GM19372 (cell line): ENCODE measurements around the gene SNPH.

Experiments
- ATAC-seq: cut with Tn5 transposase; IDR thresholded peaks from one replicate; pipeline ENCODE4 v1.9.1; 2021; ENCODE audit warnings: mild to moderate bottlenecking, low read depth, moderate library complexity; ENCODE audit not compliant: unreplicated experiment

The SNPH gene

DNA sequence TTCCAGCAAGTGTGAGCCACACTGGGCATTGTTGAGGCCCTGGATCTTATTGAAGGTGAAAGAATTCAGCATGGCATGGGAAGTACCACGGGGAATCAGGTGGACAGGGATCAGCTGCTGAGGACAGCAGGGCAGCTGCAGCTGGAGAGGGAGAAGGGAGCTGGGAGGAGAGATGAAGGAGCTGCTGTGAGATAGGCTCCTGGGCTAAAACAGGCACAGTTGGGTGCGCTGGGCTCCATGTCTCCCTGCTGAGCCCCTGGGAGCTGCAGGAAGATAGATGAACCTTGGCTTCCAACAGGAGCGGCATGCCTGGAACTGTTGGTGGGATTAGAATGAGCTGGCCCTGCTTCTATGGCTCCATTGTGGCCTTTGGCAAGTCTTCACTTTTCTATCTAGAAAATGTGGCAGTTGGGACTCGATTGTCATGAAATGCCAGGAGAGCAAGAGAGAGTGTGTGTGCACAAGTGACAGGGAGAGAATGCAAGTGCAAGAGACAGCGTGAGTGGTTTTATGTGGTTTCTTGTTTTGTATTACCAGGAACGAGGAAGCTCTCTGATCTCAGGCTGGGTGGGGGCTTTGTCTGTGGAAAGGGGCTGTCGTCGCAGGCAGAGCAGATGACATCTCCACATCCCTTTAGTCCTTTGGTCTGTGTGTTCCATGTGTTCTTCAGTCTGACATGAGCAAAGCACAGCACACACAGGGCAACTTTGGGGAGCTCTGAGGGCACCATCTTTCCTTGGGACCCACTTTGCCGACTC is 20.4 kb downstream of the SNPH start:
- no peak for ATAC-seq

DNA sequence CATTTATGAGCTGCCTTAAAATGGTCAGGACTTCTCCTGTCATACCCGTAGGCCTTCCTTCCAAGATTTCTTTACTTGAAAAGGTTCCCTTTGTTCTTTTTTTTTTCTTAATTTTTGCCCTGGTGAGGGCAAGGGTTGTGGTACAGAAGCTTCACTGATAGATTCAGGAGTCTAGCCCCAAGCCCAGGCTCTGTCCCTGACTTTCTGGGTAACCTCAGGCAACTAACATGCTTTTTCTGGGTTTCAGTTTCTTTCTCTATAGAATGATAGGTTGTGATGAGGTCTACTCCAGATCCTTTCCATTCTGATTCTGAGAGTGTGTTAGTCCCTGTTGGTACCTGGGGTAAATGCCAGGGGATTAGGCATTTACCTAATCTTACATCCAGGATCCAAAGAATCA is 21.2 kb downstream of the SNPH start:
- ATAC-seq = no peak

DNA sequence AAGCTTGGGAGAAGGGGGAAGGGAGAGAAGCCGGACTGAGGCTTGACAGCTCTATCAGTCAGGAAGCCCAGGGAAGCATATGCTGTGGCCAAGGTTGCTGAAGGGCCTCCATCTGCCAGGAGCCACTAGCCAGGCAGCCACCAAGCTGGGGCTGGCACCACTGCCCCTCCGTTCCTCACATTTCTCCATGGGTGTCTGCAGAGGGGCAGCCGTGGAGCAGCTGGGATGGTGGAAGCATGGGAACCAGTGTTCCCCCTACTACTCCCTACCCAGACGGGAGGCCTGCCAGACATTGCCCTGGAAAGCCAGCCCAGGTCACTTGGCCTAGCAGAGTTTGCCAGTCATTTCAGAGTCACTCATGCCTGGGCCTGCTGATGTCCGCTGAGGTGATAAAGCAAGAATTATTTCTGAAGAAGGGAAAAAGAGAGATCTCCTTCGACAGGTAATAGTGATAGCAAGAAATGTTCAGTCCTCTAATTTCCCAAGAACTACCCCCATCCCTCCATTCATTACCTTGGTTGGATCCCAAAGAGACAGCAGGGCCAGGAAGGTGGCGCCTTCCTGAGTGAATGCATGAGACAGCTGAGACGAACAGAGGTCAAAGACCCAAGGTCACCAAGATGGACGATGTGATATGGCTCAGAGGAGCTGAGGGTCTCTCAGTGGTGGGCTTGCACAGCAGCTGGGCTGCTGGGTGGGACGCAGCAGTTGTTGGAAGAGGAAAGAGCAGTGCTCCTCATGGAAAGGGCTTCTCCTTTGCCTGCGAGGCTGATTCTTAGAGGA is 21.9 kb downstream of the SNPH start:
- ATAC-seq = no peak

DNA sequence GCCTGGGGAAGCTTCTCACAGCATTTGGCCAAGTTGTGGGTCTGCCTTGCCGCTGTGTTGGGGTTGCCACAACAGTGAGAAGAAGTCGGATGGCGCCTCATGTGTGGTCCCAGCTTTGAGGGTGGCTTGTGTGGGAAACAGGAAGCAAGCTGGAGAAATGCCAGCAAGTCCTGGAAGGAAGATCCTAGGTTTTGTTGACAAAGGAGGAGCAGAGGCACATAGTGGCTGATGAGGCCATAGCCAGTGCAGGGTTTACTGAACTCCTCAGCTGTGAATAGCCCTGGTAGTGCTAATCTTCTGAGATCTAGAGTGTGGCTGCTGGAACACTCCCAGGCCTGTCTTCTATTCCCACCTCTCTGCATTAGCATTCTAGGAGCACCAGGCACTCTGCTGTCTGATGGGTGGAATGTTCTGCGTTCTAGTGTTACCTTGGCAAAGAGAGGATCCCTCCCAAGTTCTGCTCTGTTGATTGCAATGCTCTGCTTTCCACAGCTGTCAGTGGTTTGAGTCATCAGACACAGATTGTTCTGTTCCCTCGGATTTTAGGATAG is 25.2 kb downstream of the SNPH start:
- no peak for ATAC-seq

DNA sequence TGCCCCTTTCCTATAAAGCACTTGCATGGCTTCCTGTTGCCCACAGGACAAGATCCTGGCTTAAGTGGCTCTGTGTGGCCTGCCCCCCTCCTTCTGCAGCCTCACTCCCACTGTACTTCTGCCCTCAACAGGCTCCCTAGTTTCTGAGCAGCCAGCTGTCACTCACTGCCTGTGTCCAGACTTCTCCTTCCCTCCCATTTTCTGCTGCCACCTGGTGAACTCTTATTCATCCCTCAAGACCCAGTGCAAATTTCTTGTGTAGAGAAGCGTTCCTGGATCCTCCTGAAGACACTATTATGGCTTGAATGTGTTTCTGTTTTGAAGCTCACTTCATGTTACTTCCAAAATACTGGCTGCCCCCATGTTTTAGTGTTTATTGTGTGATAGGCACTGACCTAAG is 26.5 kb downstream of the SNPH start:
- no peak for ATAC-seq

DNA sequence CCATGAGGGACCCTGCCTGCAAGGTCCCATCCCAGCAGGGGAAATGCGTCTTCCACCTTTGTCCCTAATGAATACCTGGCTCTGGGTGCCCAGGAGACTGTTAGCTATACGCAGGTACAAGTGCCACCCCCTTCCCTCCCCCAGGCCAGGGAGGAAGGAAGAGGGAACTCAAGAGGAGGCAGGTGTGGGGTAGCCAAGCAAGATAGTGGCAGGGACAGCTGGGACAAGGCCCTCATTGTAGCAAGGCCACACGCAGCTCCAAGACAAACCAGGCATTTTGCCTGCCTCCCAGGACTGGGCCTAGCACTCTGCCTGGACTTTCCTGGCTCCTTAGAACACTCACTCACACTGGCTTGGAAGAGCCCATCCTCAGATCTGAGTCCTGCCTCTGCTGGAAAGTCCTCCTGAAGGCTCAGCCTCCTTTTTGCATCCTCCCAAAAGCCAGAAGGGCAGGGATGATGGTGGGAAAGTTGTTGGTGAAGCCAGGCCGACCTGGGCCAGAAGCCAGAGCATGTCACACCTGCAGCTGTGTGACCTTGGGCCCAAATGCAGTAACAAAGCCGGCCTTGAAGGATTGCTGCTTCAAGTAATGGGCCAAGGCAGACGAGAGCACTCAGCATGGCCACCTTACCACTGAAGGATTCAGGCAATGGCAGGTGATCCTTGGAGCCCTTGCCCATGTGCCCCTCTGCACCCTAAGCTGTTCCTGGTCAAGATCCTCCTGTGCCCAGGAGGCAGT is 27.7 kb downstream of the SNPH start:
- no peak for ATAC-seq

DNA sequence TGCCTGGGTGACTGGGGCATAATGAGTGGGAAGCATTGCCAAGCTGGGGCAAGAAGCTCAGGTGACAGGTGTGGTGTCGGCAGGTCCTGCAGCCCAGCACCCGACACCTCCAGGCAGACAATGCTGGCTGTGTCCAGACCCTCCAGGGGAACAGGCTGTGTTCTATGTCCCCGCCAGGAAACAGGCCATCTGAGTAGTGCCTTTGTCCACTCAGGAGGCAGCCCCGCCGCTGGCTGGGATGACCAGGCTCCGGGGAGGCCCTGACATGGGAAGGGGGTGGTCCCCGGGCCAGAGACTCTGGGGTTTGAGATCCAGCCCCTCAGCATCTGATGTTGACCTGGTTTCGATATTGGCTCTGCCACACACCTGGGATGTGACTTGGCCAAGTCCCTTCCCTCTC is 28.4 kb downstream of the SNPH start:
- no peak for ATAC-seq

DNA sequence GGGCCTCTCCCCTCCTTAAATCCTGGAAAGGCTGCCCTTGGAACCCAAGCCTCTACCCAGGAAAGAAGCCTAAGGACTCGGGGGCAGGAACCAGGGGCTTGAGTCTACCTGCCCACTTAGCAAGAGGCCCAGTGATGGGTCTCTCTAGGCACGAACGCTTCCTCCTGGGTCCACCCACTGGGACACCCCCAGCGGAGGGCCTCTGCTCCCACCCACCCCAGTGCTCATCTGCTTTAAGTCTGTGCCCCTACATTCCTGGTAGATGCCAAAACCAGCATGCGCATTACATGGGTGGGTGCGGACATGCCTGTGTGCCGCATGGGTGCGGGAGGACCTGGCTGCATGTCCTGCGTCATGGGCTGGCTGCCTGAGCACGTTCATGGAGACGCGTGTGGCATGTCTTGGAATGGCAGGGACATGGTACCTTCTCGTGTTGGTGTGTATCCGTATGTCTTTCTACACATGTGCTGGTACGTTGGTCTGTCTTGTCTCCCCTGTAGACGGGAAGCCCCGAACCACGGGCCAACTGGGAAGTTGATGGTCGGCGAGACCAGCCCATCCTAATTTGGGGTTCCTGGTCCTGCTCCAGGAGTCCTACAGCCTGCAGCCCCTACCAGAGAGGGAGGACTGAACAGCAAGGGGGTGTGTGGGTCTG is 29.3 kb downstream of the SNPH start:
- ATAC-seq = no peak

DNA sequence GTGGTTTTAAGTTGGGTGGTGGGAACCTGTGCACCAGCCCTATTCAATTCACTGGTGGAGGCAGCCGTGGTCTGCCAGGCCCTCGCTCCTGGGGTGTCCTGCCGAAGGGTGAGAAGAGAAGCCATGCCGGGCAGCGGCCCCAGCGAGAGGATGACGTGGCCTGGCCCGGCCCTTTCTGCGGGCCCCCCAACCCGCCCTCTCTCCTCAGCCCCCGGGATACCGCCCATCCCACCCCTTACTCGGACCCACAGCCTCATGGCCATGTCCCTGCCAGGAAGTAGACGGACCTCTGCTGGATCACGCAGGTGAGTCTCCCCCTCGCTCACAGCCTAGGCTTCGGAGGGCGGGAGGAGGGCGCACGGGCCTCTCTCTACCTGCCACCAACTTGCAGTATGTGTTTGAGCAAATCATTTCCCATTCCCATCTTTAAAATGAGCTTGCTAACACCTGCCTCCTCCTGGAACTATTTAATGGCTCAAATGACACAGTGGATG is 30.1 kb downstream of the SNPH start:
- no peak for ATAC-seq

DNA sequence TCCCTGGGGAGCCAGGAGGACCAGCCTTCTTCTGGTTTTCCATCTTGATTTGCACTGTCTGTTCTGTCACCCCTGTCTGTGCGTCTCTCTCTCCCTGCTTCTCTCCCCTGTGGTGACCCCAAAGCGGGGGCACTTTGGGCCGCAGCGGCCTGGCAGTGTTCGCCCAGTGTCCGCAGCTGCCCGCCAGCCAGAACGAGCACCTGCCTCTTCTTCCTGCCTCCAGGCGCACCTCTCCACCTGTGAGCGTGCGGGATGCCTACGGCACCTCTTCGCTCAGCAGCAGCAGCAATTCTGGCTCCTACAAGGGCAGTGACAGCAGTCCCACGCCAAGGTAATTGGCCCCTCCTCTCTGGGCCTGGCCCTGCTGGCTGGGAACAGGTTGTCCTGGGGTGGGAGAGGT is 30.8 kb downstream of the SNPH start:
- ATAC-seq = no peak

DNA sequence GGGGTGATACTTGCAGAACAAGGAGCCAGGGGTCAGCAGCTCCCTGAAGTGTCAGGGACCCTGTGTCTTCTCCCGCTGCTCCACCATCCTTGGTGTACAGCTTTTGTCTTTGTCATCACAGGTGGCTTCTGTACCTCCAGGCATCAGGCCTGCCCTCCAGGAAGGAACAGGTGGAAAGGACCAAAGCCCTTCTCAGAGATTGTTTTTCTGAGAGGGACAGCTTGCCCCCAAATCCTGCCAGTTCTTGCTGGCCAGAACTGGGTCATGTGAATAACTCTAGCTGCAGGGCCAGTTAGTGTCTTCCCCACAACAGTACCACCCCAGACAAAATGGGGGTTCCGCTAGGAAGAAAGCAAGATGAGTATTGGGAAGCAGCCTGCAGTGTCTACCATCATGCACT is 31.4 kb downstream of the SNPH start:
- ATAC-seq = no peak

DNA sequence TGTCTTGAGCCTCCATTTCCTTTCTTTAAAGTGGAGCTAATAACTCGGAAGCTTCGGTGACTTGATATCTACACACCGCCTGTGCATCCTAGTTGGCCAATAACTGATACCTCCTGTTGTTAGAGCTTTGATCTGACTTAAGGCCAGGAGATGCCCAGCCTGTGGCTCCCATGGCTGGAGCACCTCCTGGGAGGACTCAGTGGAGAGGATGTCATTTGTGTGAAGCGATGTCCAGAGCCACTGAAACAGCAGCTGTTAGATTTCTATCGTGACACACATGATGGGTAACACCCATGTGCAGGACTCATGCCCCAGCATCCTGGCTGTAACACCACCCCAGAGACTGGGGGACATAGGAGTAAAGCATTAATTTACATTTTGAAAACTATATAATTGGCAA is 32.1 kb downstream of the SNPH start:
- ATAC-seq = no peak

DNA sequence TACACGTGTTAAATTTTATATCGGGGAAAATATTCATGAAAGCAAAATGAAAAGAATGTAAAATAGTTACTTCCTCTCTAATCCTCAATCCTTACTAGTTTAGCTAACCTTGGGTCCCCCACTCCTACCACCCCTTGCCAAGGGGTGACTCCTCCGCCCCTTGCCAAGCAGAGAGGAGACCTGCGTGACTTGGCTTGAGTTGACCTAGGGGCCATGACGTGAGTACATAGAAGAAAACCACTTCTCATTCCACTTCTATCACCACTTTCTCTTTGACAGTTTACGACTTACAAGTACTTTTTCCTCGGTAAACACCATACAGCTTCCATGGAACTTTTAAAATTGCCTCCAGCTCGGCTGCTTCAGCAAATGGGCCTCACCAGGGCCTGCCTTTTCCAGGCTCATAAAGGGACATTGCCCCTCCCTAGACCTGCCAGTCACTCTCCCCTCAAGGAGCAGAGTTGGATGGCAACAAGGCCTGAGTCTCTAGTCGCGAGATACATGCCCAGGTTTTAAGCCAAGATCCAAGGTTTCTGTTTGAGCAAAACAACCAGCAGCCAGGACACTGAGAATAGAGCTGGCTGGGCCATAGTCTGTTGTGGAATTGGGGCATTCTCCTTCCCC is 32.9 kb downstream of the SNPH start:
- ATAC-seq = no peak

DNA sequence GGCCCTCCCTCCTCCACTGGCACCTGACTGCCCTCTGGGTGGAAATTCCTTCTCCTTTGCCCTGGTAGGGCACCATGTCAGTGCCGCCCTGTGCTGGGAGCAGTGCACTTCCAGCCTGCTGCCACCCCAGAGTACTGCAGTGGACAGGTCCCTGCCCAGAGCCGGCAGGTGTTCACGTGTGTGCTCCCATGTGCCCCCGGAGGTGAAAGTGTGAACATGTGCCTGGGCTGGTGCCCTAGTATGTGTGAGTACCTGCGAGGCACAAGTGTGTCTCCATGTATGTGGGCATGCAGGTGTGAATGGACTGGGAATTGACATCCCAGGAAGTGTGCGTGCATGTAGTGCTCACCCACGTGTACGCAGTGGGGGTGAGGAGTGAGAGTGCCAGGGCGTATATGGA is 33.4 kb downstream of the SNPH start:
- no peak for ATAC-seq

DNA sequence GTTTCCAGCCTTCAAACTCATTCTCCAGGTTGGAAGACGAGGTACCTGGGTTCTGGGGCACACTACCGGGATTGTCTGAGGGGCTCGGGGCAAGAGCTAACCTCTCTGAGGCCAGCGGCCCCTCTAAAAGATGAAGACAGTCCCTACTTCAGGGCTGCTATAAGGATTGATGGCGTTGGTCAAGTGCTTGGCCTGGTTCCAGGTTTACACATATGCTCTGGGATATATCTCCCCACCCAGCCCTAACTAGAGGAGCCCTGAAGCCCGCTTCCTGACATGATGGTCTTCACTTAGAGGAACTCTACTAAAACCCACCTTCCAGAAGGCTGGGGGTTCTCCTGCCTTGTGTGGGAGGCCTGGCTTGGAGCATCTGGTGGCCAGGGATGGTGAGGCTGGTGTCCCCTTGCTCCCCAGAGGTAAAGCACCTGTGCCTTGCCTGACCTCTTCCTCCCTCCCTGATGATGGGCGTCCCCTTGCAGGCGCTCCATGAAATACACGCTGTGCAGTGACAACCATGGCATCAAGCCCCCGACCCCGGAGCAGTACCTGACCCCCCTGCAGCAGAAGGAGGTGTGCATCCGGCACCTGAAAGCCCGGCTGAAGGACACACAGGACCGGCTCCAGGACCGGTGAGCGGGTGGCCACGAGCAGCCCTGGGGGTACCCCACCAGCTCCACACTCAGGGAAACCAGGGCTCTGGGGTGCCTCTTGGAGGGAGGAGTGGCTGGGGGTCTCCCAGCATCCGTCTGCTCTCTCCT is 34.2 kb downstream of the SNPH start:
- no peak for ATAC-seq

DNA sequence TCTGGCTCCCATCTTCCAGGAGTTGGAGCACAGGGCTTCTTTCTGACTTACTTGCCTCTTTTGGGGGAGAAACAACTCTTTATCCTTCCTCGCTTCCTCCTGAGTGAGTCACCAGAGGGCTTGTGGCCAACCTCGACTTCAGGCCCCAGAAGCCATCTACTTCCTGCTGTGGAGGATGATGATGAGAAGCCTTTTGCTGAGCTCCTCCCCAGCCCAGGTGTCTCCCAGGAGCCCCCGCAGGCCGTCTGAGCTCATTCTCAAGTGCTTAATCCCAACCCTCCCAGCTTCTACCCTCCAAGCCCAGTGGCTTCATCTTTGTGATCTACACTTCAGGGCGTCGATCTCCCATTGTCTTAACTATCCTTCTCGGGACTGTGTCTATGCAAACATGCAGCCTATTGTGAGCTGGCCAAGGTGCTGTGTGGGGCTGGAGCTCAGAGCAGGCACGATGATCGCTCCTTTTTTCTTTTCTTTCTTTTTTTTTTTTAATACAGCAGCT is 35.0 kb downstream of the SNPH start:
- ATAC-seq = no peak

DNA sequence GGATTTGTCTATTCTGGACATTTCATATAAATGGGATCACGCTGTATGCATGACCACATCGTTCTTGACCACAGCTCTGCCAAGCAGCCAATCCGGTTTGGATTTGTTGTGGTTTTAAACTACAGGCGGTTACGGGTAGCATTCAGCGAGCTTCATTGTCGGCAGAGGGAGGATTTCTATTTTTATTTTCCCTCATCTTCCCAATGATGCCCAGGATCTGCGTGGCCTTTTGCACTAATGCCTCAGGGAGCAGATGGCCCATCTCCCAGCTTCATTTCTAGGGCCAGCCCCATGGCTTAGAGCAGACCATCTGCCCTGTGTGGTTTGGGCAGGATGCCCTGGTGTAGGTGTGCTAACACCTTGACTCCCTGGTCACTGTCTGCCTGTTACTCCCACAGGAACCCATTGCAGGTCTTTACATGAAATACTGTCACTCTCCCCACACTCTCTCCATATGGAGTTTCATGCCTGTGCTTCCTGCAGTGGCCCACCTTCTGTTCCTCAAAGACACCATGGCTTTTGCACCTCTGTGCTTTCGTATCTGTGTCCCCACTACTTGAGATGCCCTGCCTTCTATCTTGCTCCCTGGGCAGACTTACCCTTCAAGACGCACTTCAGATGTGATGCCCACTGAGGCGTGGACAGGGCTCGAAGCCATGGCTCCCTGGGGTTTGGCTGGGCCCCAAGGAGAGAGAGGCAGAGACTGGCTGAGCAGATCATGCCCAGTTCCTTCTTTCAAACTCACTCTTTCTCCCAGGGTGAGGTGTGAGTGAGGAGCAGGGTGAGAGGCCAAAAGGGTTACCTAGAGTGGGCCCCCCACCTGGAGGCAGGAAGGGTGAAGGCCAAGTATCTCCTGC is 36.8 kb downstream of the SNPH start:
- no peak for ATAC-seq
